GM18526 (cell line): ENCODE results near the gene PROZ.

Experiments
- POLR2A ChIP-seq: IDR thresholded peaks from 3 replicates; pipeline ENCODE4 v1.6.1; 2011; ENCODE audit not compliant: insufficient read length; ENCODE audit errors: extremely low read depth

Gene PROZ

GRCh38 chr13:113192902-113193301 lies 34.5 kb downstream of the PROZ start:
- no peak for TF ChIP-seq POLR2A

- TF ChIP-seq POLR2A, result no peak
Measured at GRCh38 chr13:113195360-113195759, 36.9 kb downstream of the PROZ start.

GRCh38 chr13:113196970-113197737 lies 38.7 kb downstream of the PROZ start:
- TF ChIP-seq POLR2A, result no peak

- no peak for TF ChIP-seq POLR2A
Measured at GRCh38 chr13:113201815-113202214, 43.4 kb downstream of the PROZ start.

GRCh38 chr13:113202912-113203311 lies 44.5 kb downstream of the PROZ start:
- no peak for TF ChIP-seq POLR2A

- no peak for TF ChIP-seq POLR2A
Measured at GRCh38 chr13:113203507-113204377, 45.3 kb downstream of the PROZ start.

- no peak for TF ChIP-seq POLR2A
Measured at GRCh38 chr13:113204378-113204734, 45.9 kb downstream of the PROZ start.

GRCh38 chr13:113205428-113205931 lies 47.0 kb downstream of the PROZ start:
- TF ChIP-seq POLR2A, result no peak

GRCh38 chr13:113207460-113207859 lies 49.0 kb downstream of the PROZ start:
- TF ChIP-seq POLR2A, result no peak

- no peak for TF ChIP-seq POLR2A
Measured at GRCh38 chr13:113207890-113208420, 49.5 kb downstream of the PROZ start.

GRCh38 chr13:113208421-113209335 lies 50.2 kb downstream of the PROZ start, which contains the start of gene PCID2:
PCID2 (minus strand) TSS chr13:113208669; CDS start chr13:113208634, 35 bp downstream.
- TF ChIP-seq POLR2A, result peak; percentile 84

GRCh38 chr13:113209336-113209758 lies 50.9 kb downstream of the PROZ start, which contains the start of gene CUL4A:
CUL4A (plus strand) TSS chr13:113209613; CDS start chr13:113209628, 15 bp downstream.
- peak; percentile 26 for TF ChIP-seq POLR2A

- peak; percentile 45 for TF ChIP-seq POLR2A
Measured at GRCh38 chr13:113209759-113210421, 51.4 kb downstream of the PROZ start.

- TF ChIP-seq POLR2A, result no peak
Measured at GRCh38 chr13:113210833-113211232, 52.4 kb downstream of the PROZ start.

- TF ChIP-seq POLR2A, result no peak
Measured at GRCh38 chr13:113211774-113212173, 53.3 kb downstream of the PROZ start.
